Coronary artery (tissue), 2 donors: ENCODE measurements around the gene CALHM3.
"Not testable (repeated sequence)": the region's sequence is repeated elsewhere in the genome, so short reads cannot be mapped to it uniquely, and the experiment has no call there.

ENCODE experiments used
- DNase-seq: peaks from one replicate; pipeline ENCODE4 v3.0.0-alpha.2; 2017; ENCODE audit warnings: low spot score
- H3K27ac ChIP-seq, 2 donors: fragments of 200-600 bp; sonication (generic); one replicate each; pipeline ENCODE4 v1.5.1; 2016 to 2019
- H3K4me3 ChIP-seq: fragments of 200-600 bp; sonication (generic); 2 replicates; pipeline ENCODE4 v1.5.1; 2016; ENCODE audit warnings: mild to moderate bottlenecking, moderate library complexity
- TF ChIP-seq, protein P1 (sequence below): fragments of 200-600 bp; sonication (generic); IDR thresholded peaks from one replicate; pipeline ENCODE4 v1.5.1; 2019; ENCODE audit warnings: antibody characterized with exemption

The CALHM3 gene

DNA sequence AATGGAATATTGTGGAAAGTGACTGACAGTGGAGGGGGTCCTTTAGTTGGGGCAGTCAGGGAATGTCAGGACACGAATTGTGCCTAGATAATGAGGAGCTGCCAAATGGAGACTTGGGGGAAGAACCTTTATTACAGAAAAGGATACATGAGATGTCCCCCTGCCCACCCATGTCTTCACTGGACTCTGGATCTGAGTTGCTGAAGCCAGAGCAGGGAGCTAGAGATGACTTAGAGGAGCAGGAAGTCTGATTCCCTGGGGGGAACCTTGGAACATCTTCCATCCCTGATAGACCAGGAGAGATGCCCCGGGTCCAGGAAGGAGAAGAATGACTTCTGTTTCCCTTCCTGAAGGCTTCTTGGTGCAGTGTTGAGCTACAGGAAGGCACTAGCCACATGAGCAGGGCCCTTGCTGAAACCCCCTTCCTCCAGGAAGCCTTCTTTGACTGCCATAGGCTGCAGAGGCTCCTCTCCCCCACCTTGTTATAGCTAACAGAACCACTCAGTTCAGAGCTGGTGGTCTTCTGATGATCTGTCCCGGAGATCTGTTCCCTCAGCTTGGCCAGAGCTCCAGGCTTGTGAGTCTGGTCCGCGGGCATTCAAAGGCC lies 13.7 kb upstream of the CALHM3 start:
- peak overlapping the region; percentile 74 for H3K4me3 ChIP-seq
- TF ChIP-seq, protein P1, sequence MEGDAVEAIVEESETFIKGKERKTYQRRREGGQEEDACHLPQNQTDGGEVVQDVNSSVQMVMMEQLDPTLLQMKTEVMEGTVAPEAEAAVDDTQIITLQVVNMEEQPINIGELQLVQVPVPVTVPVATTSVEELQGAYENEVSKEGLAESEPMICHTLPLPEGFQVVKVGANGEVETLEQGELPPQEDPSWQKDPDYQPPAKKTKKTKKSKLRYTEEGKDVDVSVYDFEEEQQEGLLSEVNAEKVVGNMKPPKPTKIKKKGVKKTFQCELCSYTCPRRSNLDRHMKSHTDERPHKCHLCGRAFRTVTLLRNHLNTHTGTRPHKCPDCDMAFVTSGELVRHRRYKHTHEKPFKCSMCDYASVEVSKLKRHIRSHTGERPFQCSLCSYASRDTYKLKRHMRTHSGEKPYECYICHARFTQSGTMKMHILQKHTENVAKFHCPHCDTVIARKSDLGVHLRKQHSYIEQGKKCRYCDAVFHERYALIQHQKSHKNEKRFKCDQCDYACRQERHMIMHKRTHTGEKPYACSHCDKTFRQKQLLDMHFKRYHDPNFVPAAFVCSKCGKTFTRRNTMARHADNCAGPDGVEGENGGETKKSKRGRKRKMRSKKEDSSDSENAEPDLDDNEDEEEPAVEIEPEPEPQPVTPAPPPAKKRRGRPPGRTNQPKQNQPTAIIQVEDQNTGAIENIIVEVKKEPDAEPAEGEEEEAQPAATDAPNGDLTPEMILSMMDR: no peak
- no peak for DNase-seq
- no peak overlapping the region for H3K27ac ChIP-seq

DNA sequence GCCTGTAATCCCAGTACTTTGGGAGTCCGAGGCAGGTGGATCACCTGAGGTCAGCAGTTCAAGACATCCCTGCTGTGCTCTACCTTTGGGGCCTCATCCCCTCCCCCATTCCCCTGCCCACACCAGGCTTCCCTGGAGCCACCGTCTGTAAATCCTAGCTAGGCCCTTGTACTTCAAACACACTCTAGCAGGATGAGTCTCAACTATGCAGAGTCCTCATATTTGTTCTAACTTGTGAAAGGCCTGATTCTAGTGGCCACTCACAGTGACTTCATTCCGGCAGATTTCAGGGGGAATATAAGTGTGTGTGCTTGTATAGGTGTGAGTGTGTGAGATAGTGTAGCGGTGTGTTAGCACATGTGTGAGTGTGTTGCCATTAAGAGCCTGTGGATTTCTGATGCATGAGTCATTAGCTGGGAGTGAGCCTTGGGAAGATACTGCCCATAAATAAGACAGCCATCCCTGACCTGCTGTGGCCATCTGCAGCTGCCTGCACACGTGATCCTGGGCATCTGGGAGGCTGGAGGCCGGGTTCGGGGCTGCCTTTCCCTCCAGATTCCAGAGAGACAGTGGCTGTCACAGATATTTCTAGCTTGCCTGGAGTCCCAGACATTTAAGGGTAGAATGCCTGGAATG lies 12.8 kb upstream of the CALHM3 start:
- TF ChIP-seq, protein P1: no peak
- Histone ChIP-seq H3K4me3 (no peak overlapping the region), H3K27ac (no peak overlapping the region)
- DNase-seq: no peak

DNA sequence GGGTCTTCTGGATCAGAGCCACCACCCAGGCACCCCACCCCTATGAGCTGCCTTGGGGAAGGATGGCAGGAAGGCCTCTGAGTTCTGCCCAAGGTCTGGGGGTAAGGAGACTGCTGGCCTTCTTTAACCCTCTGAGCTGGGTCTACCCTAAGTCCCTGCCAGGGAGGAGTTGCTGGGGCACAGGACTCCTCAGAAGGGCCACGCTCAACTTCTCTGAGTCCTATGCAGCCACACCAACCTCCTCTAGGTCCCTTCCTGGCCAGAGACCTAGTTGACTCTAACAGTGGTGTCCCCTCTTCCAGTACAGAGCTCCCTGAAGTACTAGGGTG lies 11.9 kb upstream of the CALHM3 start:
- TF ChIP-seq, protein P1: no peak
- H3K4me3 ChIP-seq: no peak overlapping the region
- no peak overlapping the region for H3K27ac ChIP-seq
- no peak for DNase-seq

DNA sequence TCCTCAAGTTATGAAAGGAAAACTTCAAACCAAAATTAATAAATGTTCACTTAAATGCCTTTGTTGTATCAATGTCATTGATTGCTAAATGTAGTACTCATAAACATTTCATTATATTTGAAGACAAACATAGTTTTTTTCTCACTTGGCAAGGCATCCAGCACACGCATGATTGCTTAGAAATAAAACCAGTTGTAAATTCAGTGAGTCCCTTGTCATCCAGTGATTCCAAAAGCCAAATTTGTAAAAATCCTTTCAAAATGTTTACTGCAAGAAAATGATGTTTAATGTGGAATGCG lies 8.3 kb upstream of the CALHM3 start:
- TF ChIP-seq, protein P1: no peak
- no peak for DNase-seq
- H3K4me3 ChIP-seq: no peak overlapping the region
- H3K27ac ChIP-seq: no peak overlapping the region

DNA sequence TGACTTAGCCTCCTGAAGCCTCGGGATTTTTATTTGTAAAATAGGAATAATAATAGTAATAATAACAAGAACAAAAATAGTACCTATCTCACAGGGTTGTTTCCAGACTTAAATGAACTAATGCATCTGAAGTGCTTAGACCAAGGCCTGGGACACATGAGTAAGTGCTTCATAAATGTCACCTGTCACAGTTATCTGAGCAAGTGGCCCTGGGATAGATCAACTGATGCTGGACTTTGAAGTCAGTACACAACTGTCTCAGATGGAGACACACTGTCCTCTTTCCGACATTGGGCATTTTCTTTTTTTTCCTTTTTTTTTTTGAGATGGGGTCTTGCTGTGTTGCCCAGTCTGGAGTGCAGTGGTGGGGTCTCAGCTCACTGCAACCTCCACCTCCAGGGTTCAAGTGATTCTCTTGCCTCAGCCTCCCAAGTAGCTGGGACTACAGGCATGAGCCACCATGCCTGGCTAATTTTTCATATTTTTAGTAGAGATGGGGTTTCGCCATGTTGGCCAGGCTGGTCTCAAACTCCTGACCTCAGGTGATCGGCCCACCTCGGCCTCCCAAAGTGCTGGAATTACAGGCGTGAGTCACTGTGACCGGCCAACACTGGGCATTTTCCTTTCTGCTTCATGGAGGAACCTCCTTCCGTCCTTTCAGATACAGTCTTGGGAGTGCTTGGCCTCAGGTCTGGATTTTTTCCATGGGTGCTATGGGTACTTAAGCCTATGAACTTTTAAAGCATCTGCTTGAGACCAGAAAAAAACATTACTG lies 7.8 kb upstream of the CALHM3 start:
- H3K4me3 ChIP-seq, H3K27ac ChIP-seq, DNase-seq: not testable (repeated sequence)

DNA sequence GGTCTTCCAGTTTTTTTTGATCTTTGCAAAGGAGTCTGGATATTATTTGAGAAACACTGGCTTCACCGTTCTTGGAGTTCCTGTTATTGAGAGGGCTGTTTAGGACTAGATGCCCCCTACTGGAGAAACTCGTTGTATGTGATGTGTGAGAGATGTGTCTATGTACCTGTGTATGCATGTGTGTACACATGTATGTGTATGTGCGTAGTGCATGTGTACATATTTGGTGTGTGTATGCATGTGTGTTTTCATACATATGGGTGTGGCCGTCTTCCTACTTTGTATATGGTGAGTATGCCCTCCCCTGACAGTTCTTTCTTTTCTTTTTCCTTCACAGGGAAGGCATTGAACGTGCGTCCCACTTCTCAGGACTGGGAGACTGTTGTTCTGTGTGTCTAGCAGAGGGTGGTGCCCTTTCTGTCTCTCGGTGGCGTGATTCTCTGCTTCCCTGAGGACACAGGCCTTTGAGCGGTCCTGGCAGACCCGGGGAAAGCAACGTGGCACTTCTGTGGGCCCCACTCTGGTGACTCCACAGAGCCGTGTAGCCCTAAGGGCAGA lies 3.0 kb upstream of the CALHM3 start:
- DNase-seq: no peak
- Histone ChIP-seq H3K27ac (no peak overlapping the region), H3K4me3 (no peak overlapping the region)
- TF ChIP-seq, protein P1: peak; percentile 39

DNA sequence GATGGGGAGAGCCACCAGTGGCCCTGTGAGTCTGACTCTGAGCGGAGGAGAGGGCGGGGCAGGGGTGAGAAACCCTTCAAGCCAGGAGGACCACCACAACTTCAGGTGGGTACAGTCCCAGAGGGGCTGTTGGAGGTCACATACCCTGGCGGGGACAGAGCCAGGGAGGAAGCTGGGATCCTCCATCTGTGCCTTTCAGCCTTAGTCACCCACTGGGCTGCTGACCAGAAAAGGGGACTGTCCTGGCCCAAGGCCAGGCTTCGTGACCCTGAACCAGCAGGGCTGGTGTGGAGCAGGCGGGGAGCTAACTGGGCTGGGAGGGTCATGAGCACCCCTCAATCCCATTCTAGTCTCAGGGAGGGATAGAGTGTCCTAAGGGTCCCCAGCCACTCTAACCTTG lies 1.5 kb upstream of the CALHM3 start:
- TF ChIP-seq, protein P1: no peak
- Histone ChIP-seq H3K27ac (no peak overlapping the region), H3K4me3 (no peak overlapping the region)
- DNase-seq: no peak
